HG03432 (cell line): ENCODE results near the gene GCNA.

Experiments
- ATAC-seq: cut with Tn5 transposase; IDR thresholded peaks from one replicate; pipeline ENCODE4 v1.9.1; 2021; ENCODE audit warnings: mild to moderate bottlenecking, moderate library complexity; ENCODE audit not compliant: unreplicated experiment

GCNA gene

GRCh38 chrX:71615056-71615455 is 36.8 kb downstream of the GCNA start:
- no peak for ATAC-seq

GRCh38 chrX:71615954-71616353 is 37.7 kb downstream of the GCNA start:
- no peak for ATAC-seq

- ATAC-seq, result no peak
Measured at GRCh38 chrX:71616672-71617529, 38.7 kb downstream of the GCNA start.

- ATAC-seq, result no peak
Measured at GRCh38 chrX:71617742-71618141, 39.5 kb downstream of the GCNA start.

GRCh38 chrX:71618303-71618721 is 40.1 kb downstream of the GCNA start, which contains the start of gene CXCR3:
CXCR3 (minus strand) TSS chrX:71618511; CDS start chrX:71618449, 62 bp downstream.
- ATAC-seq, result peak; percentile 71

GRCh38 chrX:71618787-71619186 is 40.5 kb downstream of the GCNA start:
- no peak for ATAC-seq

- ATAC-seq, result no peak
Measured at GRCh38 chrX:71619193-71619592, 41.0 kb downstream of the GCNA start.

GRCh38 chrX:71619986-71620385 is 41.7 kb downstream of the GCNA start:
- no peak for ATAC-seq

- ATAC-seq, result no peak
Measured at GRCh38 chrX:71621603-71622002, 43.4 kb downstream of the GCNA start.

- no peak for ATAC-seq
Measured at GRCh38 chrX:71622032-71622575, 43.9 kb downstream of the GCNA start.

GRCh38 chrX:71622576-71623450 is 44.6 kb downstream of the GCNA start:
- peak; percentile 49 for ATAC-seq

GRCh38 chrX:71623714-71624113 is 45.5 kb downstream of the GCNA start:
- ATAC-seq, result no peak

- no peak for ATAC-seq
Measured at GRCh38 chrX:71625471-71625870, 47.2 kb downstream of the GCNA start.

- ATAC-seq, result no peak
Measured at GRCh38 chrX:71626576-71626975, 48.3 kb downstream of the GCNA start.

GRCh38 chrX:71627588-71628404 is 49.6 kb downstream of the GCNA start:
- ATAC-seq, result no peak

- ATAC-seq, result peak; percentile 82
Measured at GRCh38 chrX:71629467-71629866, 51.2 kb downstream of the GCNA start.

- peak; percentile 48 for ATAC-seq
Measured at GRCh38 chrX:71632923-71633657, 54.9 kb downstream of the GCNA start.

GRCh38 chrX:71634366-71634765 is 56.1 kb downstream of the GCNA start:
- no peak for ATAC-seq

GRCh38 chrX:71636438-71637252 is 58.4 kb downstream of the GCNA start:
- ATAC-seq, result peak; percentile 56
